ENCODE results near the gene SKI. TPM values are rescaled to one million over a fixed set of nuclear protein-coding genes. Genes with fewer than 3 reads are reported as not detected.

The SKI gene
- total RNA-seq, 2 donors from 2014 or later: 65.4 to 79.2 TPM

GRCh38 chr1:2271211-2271721 is 43.1 kb downstream of the SKI start:
- Histone ChIP-seq H3K9ac (ENCODE audit: extremely low read depth, low read length, poor library complexity, severe bottlenecking) (no peak overlapping the region), H3K36me3 (ENCODE audit: control insufficient read depth, insufficient read depth, low read length) (no peaks in the 10 kb centered on the region), H3K27ac (ENCODE audit: low read depth, low read length) (peak overlapping the region; percentile 95), H3K9me3 (ENCODE audit: control insufficient read depth, low read length) (no peaks in the 10 kb centered on the region), H3K4me3 (ENCODE audit: low read length) (no peak overlapping the region), H3K27me3 (ENCODE audit: control insufficient read depth, insufficient read depth, low read length, poor library complexity, severe bottlenecking) (no peaks in the 10 kb centered on the region), H3K4me1 (ENCODE audit: control insufficient read depth, insufficient read depth, low read length) (peaks cover 6% of the 10 kb centered on the region)
- Mint-ChIP-seq H3K36me3 (ENCODE audit: low read depth) (peaks cover 2% of the 10 kb centered on the region), H3K27me3 (ENCODE audit: insufficient read depth) (no peaks in the 10 kb centered on the region), H3K9me3 (no peaks in the 10 kb centered on the region), H3K27ac (no peak overlapping the region), H3K4me1 (peaks cover 6% of the 10 kb centered on the region), H3K4me3 (no peak overlapping the region)
- DNase-seq: no peak
- no peak for TF ChIP-seq CTCF (conservative IDR thresholded peaks at IDR 0.05)
- WGBS, 2 experiments (ENCODE audit: insufficient coverage in 1 of 2, insufficient read length in 1 of 2): 58 to 81% methylated on average over 11 to 25 of the region's 25 CpGs

DNA sequence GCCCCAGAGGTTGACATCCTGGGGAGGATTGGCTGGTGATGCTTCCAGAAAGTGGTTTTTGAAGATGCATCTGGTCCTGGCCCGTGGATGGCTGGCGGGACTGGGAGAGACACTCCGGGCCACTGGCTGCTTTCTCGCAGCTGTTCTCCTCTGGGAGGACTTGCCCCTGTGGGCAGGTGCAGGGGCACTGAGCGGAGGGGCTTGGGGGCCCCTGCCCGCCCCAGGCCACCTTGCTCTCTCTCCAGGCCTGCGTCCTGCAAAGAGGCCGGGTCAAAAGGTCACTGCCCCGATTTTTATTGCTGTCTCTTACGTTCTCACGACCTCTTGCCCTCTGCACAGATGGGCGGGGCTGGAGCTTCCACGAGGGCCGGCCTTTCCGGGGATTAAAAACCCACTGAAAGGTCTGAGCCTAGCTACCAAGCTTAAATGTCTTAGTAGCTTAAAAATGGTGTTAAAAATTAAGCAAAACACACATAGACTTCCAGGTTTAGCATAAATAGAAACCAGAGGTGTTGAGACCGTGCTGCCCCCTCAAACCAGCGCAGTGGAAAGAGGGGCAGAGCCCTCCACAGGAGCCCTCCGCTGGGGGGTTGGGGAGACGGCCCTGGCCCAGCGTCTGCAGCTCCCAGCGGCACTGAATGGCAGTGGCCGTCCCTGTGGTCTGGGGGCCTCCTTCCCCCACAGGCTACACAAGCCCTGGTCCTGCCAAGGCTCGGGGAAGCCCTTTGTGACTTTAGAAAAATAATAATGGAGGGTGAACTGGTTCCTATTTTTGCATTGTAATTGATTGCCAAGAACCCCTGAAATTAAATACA is 43.9 kb downstream of the SKI start:
- Mint-ChIP-seq H3K36me3 (ENCODE audit: low read depth) (peaks cover 6% of the 10 kb centered on the region), H3K4me3 (no peak overlapping the region), H3K9me3 (no peaks in the 10 kb centered on the region), H3K27ac (no peak overlapping the region), H3K4me1 (peaks cover 6% of the 10 kb centered on the region), H3K27me3 (ENCODE audit: insufficient read depth) (no peaks in the 10 kb centered on the region)
- Histone ChIP-seq H3K9me3 (ENCODE audit: control insufficient read depth, low read length) (no peaks in the 10 kb centered on the region), H3K4me1 (ENCODE audit: control insufficient read depth, insufficient read depth, low read length) (peaks cover 9% of the 10 kb centered on the region), H3K4me3 (ENCODE audit: low read length) (no peak overlapping the region), H3K27me3 (ENCODE audit: control insufficient read depth, insufficient read depth, low read length, poor library complexity, severe bottlenecking) (no peaks in the 10 kb centered on the region), H3K9ac (ENCODE audit: extremely low read depth, low read length, poor library complexity, severe bottlenecking) (no peak overlapping the region), H3K27ac (ENCODE audit: low read depth, low read length) (peak overlapping the region; percentile 95), H3K36me3 (ENCODE audit: control insufficient read depth, insufficient read depth, low read length) (no peaks in the 10 kb centered on the region)
- DNase-seq: no peak
- TF ChIP-seq CTCF (conservative IDR thresholded peaks at IDR 0.05): no peak
- 72 to 80% methylated on average over 13 to 23 of the region's 23 CpGs for WGBS, 2 experiments (ENCODE audit: insufficient coverage in 1 of 2, insufficient read length in 1 of 2)

DNA sequence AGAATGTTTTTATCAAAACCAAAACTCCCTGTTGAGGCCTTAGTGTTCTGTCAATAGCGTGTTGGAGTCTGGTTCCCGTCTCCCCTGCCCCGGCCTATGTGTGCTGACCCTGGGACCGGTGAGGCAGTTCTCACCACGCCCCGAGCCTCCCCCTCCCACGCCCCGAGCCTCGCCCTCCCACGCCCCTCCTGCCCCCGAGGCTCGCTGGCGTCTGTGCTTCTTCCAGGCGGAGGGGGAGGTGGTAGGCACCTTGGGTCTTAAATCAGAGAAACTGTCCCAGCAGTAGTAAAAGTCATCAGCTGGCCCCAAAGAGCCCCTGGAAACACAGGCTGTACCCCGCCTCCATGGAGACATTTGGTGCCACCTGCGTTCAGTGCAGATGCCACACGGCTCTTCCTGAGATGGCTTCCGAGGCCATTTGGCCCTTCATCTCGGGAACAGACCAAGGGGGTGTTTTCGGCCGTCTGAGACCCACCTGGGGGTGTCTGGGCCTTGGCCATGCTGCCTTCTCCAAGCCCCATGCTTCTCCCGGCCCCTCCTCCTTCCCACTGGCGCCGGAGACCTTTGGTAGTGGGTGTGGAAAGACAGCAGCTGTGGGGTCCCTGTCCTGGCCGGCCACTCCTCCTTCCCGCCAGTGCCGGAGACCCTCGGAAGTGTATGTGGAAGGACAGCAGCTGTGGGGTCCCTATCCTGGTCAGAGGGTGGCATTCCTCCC is 44.7 kb downstream of the SKI start:
- TF ChIP-seq CTCF (conservative IDR thresholded peaks at IDR 0.05): no peak
- Mint-ChIP-seq H3K4me1 (peaks cover 6% of the 10 kb centered on the region), H3K27ac (peak overlapping the region; percentile 58), H3K4me3 (no peak overlapping the region), H3K27me3 (ENCODE audit: insufficient read depth) (no peaks in the 10 kb centered on the region), H3K36me3 (ENCODE audit: low read depth) (peaks cover 14% of the 10 kb centered on the region), H3K9me3 (no peaks in the 10 kb centered on the region)
- Histone ChIP-seq H3K4me1 (ENCODE audit: control insufficient read depth, insufficient read depth, low read length) (peaks cover 11% of the 10 kb centered on the region), H3K36me3 (ENCODE audit: control insufficient read depth, insufficient read depth, low read length) (no peaks in the 10 kb centered on the region), H3K4me3 (ENCODE audit: low read length) (no peak overlapping the region), H3K9me3 (ENCODE audit: control insufficient read depth, low read length) (no peaks in the 10 kb centered on the region), H3K27me3 (ENCODE audit: control insufficient read depth, insufficient read depth, low read length, poor library complexity, severe bottlenecking) (no peaks in the 10 kb centered on the region), H3K9ac (ENCODE audit: extremely low read depth, low read length, poor library complexity, severe bottlenecking) (no peak overlapping the region), H3K27ac (ENCODE audit: low read depth, low read length) (peak overlapping the region; percentile 95)
- DNase-seq: no peak
- 93 to 96% methylated on average over 10 to 28 of the region's 28 CpGs for WGBS, 2 experiments (ENCODE audit: insufficient coverage in 1 of 2, insufficient read length in 1 of 2)

All from endodermal cell (in vitro differentiated cells).